ENCODE measurements around the gene SPINK9.
"Not testable (repeated sequence)": the region's sequence is repeated elsewhere in the genome, so short reads cannot be mapped to it uniquely, and the experiment has no call there.

Gene SPINK9, protein sequence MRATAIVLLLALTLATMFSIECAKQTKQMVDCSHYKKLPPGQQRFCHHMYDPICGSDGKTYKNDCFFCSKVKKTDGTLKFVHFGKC

DNA sequence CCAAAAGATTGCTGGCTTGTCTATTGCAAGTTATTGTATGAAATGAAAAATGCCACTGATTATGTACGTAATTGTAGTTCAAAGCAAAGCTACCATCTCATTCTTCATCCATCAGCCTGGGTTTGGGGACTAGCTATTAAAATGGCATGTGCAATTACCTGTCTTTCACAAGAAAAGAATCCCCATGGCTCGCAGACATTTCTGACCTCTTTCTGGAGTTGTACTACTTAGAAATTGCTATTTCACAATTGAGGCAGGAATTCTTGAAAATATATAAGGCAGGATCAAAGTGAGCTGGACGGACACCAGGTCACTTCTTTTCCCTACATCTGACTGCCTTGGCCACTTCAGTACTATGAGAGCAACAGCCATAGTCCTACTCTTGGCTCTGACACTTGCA lies at the start of gene SPINK9:
Gene SPINK9 (plus strand): TSS at position 301 of the 400 bp plus-strand sequence. CDS start 55 bp downstream, at position 356.
- DNase-seq: no peak

DNA sequence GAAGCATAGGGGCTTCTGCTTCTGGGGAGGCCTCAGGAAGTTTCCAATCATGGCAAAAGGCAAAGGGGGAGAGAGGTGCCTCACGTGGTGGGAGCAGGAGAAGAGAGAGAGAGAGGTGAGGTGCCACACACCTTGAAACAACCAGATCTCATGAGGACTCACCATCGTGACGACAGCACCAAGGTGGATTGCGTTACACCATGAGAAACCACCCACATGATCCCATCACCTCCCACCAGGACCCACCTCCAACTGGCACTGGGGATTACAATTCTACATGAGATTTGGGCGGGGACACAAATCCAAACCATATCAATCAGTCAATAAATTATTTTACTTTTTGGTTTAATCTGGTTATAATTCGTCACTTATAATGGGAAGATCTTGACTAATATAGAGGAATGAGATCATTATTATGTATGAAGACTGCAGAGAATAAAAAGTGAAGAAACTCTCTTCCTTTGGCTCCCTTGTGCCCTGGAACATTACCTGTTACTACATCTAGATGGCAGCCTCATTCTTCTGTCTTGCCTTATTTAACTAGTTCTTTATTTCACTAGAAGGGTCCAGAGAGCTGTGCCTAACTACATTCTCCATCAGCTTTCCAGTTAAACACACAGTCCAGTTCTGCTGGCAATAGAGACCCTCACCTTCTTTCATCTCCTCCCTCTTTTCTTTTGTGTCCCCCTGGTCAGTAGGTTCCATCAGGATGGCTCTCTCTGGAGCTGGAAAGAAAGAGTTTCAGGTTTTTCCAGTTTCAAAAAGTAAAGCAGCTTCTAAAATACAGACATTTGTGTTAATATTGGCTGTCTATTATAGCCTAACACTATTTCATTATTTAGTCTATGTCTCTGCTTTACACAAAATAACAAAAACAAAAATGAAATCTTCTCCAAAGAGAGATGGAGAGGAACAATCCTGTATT lies 44.8 kb upstream of the SPINK9 start:
- no peak for DNase-seq

DNA sequence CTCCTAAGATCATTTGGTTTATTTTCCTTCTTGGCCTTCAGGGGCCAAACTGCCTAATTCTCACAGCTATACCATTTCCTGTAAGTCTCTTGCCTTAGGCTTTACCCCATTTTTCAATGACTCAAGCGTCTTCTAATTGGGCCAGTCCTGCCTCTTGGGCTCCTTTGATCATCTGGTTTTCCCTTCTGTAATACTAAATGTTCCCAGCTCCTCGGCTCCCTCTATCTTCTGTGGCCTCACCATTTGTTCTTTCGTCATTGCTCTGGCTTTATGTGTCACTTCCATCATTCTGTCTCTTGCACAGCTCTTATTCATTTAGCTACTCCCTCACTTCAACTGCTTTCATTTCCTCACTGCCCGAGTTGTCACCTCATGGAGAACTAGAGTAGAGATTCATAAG lies 37.6 kb upstream of the SPINK9 start:
- no peak for DNase-seq

DNA sequence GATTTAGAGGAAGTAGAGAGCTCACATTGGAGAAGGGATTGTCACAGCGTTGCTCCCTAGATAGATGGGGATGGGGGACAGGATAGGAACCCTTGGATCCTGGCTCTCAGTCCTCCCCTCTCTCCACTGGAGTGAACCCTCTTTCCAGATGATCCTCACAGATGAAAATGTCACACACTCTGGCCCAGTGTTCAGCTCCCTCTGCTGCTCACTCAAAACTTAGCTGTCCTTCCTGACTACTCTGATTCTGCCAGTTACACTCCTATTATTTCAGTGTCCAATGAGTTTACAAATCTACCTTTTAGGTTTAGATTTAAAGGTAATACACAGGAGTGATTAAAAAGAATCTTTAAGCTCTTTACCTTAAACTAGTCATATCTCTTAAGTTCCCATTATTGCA lies 28.9 kb upstream of the SPINK9 start:
- DNase-seq: no peak

DNA sequence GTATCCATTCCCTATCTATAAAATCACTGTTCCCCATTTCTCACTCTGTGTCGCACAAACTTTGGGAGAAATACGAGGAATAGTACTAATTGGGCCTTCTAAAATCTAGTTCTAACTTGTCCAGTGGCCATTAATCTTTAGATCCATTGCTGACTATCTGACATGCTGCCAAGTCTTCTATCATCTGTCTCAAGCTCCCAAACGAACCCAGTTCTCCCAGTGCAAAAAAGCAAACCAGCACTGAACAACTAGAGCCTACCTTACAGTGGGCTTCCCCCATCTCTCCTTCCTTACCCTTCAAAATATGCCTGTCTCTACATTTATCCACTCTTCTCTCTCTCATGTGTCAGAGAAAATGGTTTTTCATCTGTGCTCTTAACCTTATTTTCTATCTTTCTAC lies 26.3 kb upstream of the SPINK9 start:
- no peak for DNase-seq

DNA sequence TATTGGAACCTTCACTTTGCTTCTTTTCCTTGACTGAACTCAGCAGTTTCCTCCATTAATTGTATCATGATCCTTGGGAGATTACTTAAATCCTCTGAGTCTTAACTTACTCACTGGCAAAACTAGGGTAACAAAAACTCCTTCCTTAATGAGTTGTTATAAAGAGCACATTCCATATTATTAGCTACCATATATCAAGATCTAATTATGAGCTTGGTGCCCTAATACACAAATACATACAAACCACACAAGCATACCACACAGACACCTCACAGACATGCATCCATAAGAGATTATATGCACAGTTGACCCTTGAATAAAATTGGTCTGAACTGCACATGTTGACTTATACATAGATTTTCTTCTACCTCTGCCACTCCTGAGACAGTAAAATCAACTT lies 25.6 kb upstream of the SPINK9 start:
- DNase-seq: no peak

DNA sequence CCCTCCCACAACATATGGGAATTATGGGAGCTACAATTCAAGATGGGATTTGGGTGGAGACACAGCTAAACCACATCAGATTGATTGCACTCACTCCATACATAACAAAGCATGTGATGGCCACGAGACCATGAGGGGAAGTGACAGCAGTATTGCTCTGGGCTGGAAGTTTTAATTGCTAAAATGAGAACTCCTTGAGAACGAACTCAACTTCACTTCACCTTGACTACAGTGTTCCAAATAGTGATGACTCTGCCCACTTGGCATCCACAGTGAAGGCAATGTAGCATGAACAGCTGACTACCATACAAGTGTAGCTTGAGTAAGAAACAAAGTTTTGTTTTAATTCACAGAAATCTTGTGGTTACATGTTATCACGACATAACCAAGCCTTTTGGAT lies 23.9 kb upstream of the SPINK9 start:
- DNase-seq: no peak

DNA sequence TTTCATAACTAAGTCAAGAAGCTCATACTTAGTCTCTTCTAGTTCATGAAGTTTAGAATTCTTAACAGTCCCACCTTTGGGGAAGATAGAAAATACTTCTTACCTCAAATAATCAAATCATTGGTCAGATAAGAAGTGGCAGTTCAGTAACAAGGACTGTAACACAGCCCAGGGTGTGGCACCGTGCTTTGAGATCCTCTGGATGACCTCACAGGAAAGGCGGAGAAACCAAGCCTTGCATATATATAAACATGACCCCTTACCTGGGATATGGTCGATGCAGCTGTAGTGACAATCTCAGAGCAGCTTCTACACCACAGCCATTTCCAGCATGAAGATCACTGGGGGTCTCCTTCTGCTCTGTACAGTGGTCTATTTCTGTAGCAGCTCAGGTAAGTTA lies 23.2 kb upstream of the SPINK9 start, which contains the start of gene SPINK7:
Gene SPINK7 (plus strand): TSS at position 271 of the 400 bp plus-strand sequence. CDS start 61 bp downstream, at position 332.
- no peak for DNase-seq

DNA sequence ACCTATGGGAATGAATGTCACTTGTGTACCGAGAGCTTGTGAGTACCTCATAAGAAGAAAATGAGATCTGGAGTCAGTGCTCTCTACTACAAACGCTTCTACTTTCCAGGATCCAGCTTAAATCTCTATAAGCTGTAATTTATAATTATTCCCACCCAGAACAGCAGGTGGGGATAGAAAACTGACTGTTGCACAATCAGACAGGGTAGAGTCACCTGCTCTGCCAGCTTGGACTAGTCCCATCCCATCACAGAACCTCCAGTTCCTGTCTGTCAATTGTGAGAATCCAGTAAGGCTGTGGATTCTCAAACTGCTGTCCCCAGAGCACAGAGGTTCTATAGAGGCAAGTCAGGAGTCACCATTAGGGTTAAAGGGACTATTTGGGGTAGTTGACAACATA lies 21.2 kb upstream of the SPINK9 start:
- DNase-seq: no peak

DNA sequence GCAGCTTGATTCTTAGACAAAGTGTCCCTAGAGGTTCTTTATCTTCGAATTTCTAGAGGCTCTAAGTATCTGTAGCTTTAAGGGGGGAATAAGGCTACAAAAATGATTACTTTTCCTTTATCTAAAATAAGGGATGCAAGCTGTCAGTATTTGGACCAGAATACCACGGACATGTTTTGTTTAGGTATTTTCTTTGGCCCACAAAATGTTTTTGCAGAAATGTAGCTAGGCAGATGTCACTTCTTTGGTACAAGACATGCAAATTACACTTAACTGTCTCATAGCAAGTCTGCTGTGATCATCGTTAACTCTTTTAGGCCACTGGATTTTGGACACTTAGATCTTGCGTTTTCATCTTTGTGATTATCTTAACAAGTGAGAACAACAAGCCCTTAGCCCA lies 20.6 kb upstream of the SPINK9 start:
- no peak for DNase-seq

DNA sequence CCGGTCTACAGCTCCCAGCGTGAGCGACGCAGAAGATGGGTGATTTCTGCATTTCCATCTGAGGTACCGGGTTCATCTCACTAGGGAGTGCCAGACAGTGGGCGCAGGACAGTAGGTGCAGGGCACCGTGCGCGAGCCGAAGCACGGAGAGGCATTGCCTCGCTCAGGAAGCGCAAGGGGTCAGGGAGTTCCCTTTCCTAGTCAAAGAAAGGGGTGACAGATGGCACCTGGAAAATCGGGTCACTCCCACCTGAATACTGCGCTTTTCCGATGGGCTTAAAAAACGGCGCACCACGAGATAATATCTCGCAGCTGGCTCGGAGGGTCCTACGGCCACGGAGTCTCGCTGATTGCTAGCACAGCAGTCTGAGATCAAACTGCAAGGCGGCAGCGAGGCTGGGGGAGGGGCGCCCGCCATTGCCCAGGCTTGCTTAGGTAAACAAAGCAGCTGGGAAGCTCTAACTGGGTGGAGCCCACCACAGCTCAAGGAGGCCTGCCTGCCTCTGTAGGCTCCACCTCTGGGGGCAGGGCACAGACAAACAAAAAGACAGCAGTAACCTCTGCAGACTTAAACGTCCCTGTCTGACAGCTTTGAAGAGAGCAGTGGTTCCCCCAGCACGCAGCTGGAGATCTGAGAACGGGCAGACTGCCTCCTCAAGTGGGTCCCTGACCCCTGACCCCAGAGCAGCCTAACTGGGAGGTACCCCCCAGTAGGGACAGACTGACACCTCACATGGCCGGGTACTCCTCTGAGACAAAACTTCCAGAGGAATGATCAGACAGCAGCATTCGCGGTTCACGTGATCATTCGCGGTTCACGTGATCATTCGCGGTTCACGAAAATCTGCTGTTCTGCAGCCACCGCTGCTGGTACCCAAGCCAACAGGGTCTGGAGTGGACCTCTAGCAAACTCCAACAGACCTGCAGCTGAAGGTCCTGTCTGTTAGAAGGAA lies 15.1 kb upstream of the SPINK9 start:
- not testable (repeated sequence) for DNase-seq

DNA sequence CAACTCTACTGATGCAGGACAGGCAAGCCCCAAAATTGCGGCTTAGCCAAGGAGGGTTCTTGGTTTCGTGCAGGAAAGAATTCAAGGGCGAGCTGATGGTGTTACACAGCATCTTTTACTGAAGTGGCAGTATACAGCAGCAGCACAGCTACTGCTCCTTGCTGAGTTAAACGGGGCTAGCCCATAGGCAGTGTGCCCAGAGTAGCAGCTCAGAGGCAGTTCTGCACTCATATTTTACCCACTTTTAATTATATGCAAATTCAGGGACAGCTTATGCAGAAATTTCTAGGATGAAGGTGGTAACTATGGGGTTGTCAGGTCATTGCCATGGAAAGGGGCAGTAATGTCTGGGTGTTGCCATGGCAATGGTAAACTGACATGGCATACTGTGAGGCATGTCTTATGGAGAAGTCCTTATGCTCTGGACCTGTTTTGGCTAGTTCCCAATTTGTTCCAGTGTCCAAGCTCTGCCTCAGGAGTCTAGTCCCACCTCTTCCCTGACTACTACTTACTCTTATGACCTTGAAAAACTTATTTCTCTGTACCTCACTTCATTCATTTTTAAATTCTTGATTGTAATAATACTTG lies 2.0 kb upstream of the SPINK9 start:
- no peak for DNase-seq

DNA sequence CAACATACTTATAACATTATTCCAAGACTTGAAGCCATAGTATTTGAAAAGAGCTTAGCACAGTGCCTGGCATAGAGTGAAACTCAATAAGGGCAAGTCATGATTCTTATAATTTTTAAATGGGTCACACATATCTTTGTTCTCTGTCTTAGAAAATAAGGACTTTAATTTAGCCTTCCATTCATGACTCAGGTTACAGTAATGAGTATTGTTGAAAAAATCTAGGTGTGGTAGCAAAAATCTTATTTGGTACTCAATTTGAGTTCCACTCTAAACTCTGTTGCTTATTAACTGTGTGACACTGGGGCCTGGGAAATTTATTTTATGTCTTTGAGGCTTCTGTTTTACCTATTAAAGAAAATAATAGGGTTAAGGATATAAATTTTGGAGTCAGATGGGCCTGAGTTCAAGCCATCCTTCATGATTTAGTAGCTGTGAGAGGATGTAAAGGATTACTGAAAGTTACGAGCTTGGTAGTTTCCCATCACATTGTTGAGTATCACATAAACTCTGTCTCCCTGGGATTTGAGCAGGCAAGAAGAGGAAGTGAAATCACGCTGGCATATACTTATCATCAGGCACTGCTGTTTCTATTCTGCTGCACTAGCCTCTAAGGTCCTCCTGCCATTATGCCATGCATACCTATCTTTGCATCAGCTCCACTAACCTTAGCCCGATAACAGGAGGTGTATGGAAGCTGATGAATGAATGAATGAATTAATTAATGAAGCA lies 1.5 kb downstream of the SPINK9 start:
- DNase-seq: no peak

DNA sequence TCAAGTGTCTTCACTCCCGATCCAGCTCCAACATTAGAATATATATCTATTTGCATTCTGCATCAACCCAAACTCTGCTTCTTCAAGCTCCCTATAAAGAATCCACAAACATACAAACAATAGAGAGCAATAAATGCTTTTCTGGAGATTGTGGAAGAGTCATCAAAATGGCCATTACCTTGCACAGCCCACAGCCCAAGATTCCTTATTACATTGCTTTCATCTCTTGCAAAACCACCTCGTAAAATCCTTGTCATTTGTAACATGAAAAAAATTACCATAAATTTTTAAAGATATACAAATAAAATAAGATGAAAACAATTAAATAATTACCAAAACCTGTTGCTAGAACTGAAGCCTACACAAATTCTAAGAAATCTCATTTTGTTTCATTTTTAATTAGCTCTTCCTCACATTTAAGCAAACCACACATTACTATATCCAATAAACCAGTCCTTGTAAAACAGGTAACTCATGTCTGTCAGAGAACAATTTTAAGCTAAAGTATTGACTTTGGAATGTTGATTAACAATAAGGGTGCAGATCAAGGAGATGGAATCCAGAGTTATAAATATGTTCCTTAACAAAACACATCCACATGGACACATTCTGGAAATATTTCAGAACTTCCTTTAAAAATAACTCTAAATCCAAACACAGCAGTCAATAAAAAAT lies 7.1 kb downstream of the SPINK9 start:
- no peak for DNase-seq

DNA sequence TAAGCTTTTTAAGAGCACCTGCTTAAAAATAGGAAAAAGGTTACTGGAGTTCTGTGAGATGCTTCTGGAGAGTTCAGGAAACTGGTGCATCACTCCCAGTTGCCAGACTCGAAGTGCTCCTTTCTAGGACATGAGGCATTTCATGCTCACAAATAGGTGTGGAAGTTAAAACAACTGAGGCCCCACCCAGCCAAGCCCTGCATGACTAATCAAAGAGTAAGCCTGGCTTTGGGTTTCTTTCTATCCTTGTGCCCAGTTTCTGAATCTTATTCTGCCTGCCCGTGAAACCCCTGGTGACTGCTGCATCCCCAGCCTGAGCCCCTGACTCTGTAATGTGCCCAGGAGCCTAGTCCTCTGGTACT lies 7.7 kb downstream of the SPINK9 start:
- no peak for DNase-seq

DNA sequence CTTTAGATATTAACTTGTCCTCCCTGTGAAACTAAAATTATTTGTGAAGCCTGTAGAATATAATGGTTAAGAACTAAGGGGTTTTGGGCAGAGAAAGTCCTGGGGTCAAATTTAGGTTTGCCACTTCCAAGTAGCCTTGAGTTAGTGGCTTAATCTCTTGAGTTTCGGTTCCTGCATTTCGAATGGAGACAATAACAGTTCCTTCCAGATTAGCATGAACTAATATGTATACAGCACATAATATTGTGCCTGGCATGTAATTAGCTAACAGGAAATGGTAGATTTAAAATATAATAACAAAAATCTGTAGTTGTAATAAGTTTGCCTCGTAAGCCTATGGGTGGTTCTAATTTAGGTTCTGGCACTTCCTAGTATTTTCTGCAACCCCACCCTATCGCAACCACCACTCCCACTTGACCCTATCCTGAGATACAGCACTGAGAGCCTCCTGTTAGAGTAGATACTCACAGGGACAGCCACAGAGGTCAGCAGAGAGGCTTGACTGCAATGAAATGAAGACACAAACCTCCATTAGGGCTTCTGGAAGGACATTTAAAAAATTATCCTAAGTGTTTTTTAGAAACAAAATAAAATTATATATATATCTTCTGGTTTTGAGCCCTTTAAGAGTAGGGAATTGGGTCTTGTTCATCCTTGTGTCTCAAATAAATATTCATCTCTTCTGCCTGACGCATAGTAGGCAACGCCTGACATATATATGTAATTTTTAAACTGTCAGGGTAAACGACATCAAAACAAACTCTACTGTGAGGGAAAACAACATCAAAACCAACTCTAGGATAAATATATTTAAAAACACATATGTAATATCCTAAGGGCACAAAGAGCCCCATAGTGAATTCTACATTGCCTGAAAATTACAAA lies 8.5 kb downstream of the SPINK9 start:
- DNase-seq: no peak

DNA sequence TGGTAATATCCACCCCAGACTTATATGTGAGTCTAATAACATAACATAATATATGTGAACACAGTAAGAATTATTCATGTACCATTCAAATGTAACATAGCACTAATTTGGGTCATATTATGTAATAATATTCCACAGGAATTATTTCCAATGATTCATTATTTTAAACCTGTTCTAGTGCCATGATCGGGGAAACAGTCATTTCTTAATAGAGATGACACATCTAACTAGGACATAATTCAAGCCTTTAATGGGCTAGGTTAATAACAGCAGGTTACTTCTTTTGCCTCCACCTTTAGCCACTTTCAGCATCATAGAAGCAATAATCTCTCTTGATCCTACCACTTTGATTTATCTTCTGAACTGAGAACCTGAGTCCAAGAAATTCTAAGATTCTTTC lies 12.3 kb downstream of the SPINK9 start:
- no peak for DNase-seq

DNA sequence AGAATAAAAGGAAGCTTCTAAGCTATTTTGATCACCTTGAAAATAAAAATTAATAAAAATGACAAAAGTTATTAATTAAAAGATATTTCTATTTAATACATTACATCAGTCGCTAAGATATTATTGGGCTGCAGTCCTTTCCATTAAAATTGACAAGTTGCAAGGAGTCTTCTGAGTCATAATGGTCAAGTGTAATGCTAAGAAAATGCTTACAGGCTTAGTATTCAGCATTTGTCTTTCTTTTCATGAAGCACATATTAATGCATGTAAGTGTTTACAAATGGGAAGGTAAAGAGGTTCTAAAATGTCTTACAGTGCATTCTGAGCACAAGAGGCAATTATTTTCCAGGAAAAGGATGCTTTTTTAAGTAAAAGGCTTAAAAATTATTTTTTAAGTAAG lies 17.3 kb downstream of the SPINK9 start:
- no peak for DNase-seq

DNA sequence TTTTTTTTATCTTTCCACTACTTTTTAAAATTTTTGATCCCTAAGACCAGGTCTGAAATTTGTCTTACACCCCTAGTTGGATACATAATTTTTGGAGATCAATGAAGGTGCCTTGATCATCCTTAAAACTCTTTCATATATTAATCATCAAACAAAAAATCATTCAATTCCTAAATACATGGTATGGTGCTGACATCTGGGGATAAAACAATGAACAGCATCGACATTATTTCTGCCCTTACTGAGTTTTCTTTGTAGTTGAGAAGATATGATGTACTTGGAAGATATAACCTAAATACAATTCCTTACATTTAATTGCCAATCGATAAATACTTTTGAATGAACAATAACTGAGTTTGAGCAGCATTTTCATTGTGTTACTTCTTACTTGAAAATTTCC lies 18.3 kb downstream of the SPINK9 start:
- DNase-seq: no peak

DNA sequence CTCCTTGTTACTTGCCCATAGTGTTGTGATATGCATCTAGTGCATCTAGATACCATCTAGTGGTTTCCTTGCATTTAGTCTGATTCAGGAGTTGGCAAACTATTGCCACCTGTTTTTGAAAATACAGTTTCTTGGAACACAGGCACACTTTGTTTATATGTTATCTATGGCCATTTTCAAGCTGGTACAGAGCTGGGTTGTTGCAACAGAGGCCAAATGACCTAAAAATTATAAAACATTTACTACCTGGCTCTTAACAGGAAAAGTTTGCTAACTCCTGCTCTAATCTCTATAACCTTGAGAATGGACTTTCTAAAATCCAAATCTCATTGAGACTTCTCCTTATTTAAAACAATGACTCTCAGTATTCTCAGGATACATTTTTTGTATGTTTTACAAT lies 29.0 kb downstream of the SPINK9 start:
- DNase-seq: no peak

DNA sequence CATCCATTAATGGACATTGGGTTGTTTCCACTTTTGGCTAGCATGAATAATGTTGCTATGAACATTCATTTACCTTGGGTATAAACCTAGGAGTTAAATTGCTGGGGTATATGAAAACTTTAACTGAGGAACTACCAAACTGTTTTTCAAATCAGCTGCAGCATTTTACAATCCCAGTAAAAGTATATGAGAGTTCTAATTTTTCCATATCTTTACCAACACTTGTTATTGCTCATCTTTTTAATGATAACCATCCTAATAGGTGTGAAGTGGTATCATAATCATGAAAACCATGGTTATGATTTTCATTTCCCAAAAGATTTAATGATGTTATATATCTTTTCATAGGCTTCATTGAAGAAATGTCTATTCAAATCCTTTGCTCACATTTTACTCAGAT lies 32.9 kb downstream of the SPINK9 start:
- DNase-seq: no peak
